H1 (cell line): Measurements from ENCODE around the gene RELL1. TPM values are rescaled to one million over a fixed set of nuclear protein-coding genes. Genes with fewer than 3 reads are reported as not detected.

Experiments
- CTCF ChIA-PET: fragments of 300-600 bp; sonication (Branson Sonifier 250); formaldehyde crosslinking; loops from one replicate; lab custom pipeline; 2021; ENCODE audit not compliant: partially characterized antibody; lab: Charles Lee
- POLR2A ChIA-PET: fragments of 300-600 bp; sonication (Branson Sonifier 250); formaldehyde crosslinking; loops from one replicate; lab custom pipeline; 2021; ENCODE audit warnings: inconsistent platforms; ENCODE audit not compliant: partially characterized antibody; lab: Charles Lee
- DNase-seq, 2 experiments: peaks; one replicate each; pipeline versions ENCODE4 v3.0.0 to v3.0.0-alpha.2; 2010 to 2022; ENCODE audit warnings: low spot score in 2 of 2, low read depth in 1 of 2, mixed read lengths in 1 of 2
- FAIRE-seq: peaks from 2 replicates; lab custom pipeline; 2011; peaks lifted over from hg19 to GRCh38; lab: Jason Lieb, UNC
- H2AFZ ChIP-seq: 2 replicates; pipeline ENCODE4 v1.8.1; 2012; ENCODE audit warnings: low read length, inconsistent platforms
- H2AK5ac ChIP-seq: 2 replicates; pipeline ENCODE4 v1.6.1; 2013; ENCODE audit warnings: low read depth, low read length
- H2BK120ac ChIP-seq: replicated peaks from 2 replicates; pipeline ENCODE3; 2013; ENCODE audit warnings: low read depth, low read length, inconsistent platforms
- H2BK12ac ChIP-seq: 2 replicates; pipeline ENCODE4 v1.6.1; 2013; ENCODE audit warnings: low read depth, low read length
- H2BK15ac ChIP-seq: 2 replicates; pipeline ENCODE4 v1.6.1; 2013; ENCODE audit warnings: low read length
- H2BK20ac ChIP-seq: 2 replicates; pipeline ENCODE4 v1.6.1; 2013; ENCODE audit warnings: low read length
- H2BK5ac ChIP-seq: 2 replicates; pipeline ENCODE4 v1.6.1; 2013; ENCODE audit warnings: low read depth, low read length
- H3K14ac ChIP-seq: 2 replicates; pipeline ENCODE4 v1.6.1; 2013; ENCODE audit warnings: inconsistent platforms; ENCODE audit not compliant: insufficient read length
- H3K18ac ChIP-seq: 2 replicates; pipeline ENCODE4 v1.6.1; 2013; ENCODE audit warnings: low read length; ENCODE audit errors: extremely low read depth
- H3K23ac ChIP-seq: 2 replicates; pipeline ENCODE4 v1.6.1; 2013; ENCODE audit warnings: inconsistent platforms; ENCODE audit not compliant: insufficient read length
- H3K23me2 ChIP-seq: 2 replicates; pipeline ENCODE4 v1.6.1; 2013; ENCODE audit warnings: low read depth, low read length
- H3K27ac ChIP-seq: 2 replicates; pipeline ENCODE4 v1.6.1; 2011; ENCODE audit warnings: low read depth, low read length, inconsistent platforms
- H3K27me3 ChIP-seq, 4 experiments: replicated peaks in 1 of 4; 1 replicate in 1 of 4; 2 replicates in 3 of 4; pipeline versions ENCODE4 v1.6.1 to v1.8.1; 2011 to 2013; ENCODE audit warnings: low read length in 3 of 4, mild to moderate bottlenecking in 3 of 4, inconsistent platforms in 2 of 4, mixed read lengths in 2 of 4, moderate library complexity in 1 of 4; ENCODE audit not compliant: control insufficient read depth in 3 of 4, insufficient read depth in 3 of 4; ENCODE audit errors: extremely low read depth in 1 of 4
- H3K36me3 ChIP-seq, 4 experiments: 2 replicates each; pipeline versions ENCODE4 v1.6.1 to v1.8.1; 2011 to 2013; ENCODE audit warnings: mild to moderate bottlenecking in 4 of 4, low read length in 3 of 4, moderate library complexity in 2 of 4, control low read depth in 1 of 4, inconsistent platforms in 1 of 4; ENCODE audit not compliant: insufficient read depth in 4 of 4, control insufficient read depth in 2 of 4
- H3K4ac ChIP-seq: replicated peaks from 2 replicates; pipeline ENCODE3; 2013; ENCODE audit warnings: low read length, low read depth, mixed read lengths, inconsistent platforms; ENCODE audit not compliant: insufficient read length
- H3K4me1 ChIP-seq, 4 experiments: replicated peaks in 1 of 4; 1 replicate in 1 of 4; 2 replicates in 3 of 4; pipeline versions ENCODE4 v1.6.1 to v1.8.1; 2011 to 2013; ENCODE audit warnings: low read length in 3 of 4, inconsistent platforms in 2 of 4, mixed read lengths in 1 of 4; ENCODE audit not compliant: insufficient read depth in 4 of 4, control insufficient read depth in 3 of 4
- H3K4me2 ChIP-seq, 2 experiments: 2 replicates each; pipeline versions ENCODE4 v1.6.1 to v1.8.1; 2011 to 2013; ENCODE audit warnings: low read depth in 2 of 2, low read length in 2 of 2, control low read depth in 1 of 2, inconsistent platforms in 1 of 2, mild to moderate bottlenecking in 1 of 2; ENCODE audit not compliant: insufficient read depth in 1 of 2
- H3K4me3 ChIP-seq, 4 experiments: fragments of 200-600, 300-600 bp in 1 of 4; sonication (generic), shearing (Covaris generic), sonication (Bioruptor Twin) in 1 of 4; 2 replicates each; pipeline versions ENCODE4 v1.5.1 to v1.8.1; 2011 to 2016; ENCODE audit warnings: low read length in 4 of 4, low read depth in 3 of 4, control low read depth in 2 of 4, inconsistent platforms in 2 of 4, mild to moderate bottlenecking in 2 of 4, mixed read lengths in 1 of 4, moderate library complexity in 1 of 4; ENCODE audit not compliant: insufficient read depth in 2 of 4; ENCODE audit errors: extremely low read depth in 1 of 4
- H3K56ac ChIP-seq: replicated peaks from 2 replicates; pipeline ENCODE3; 2013; ENCODE audit warnings: low read depth, mild to moderate bottlenecking, mixed read lengths, low read length, inconsistent platforms; ENCODE audit not compliant: insufficient read length
- H3K79me1 ChIP-seq: 2 replicates; pipeline ENCODE4 v1.6.1; 2013; ENCODE audit warnings: low read depth, low read length, control low read depth
- H3K79me2 ChIP-seq, 2 experiments: 2 replicates each; pipeline versions ENCODE4 v1.6.1 to v1.8.1; 2012 to 2013; ENCODE audit warnings: low read length in 2 of 2, mild to moderate bottlenecking in 2 of 2, inconsistent platforms in 1 of 2; ENCODE audit not compliant: insufficient read depth in 2 of 2, control insufficient read depth in 1 of 2
- H3K9ac ChIP-seq, 4 experiments: replicated peaks in 1 of 4; 1 replicate in 1 of 4; 2 replicates in 3 of 4; pipeline versions ENCODE4 v1.6.1 to v1.8.1; 2011 to 2013; ENCODE audit warnings: low read depth in 3 of 4, low read length in 3 of 4, control low read depth in 2 of 4, mild to moderate bottlenecking in 2 of 4, moderate library complexity in 2 of 4, inconsistent platforms in 1 of 4; ENCODE audit errors: extremely low read depth in 1 of 4
- H3K9me3 ChIP-seq, 2 experiments: 2 replicates each; pipeline versions ENCODE4 v1.6.1 to v1.8.1; 2012 to 2013; ENCODE audit warnings: mild to moderate bottlenecking in 2 of 2, moderate library complexity in 2 of 2, control low read depth in 1 of 2, inconsistent platforms in 1 of 2, low read depth in 1 of 2, low read length in 1 of 2, mixed read lengths in 1 of 2; ENCODE audit not compliant: insufficient read depth in 2 of 2
- H4K20me1 ChIP-seq, 2 experiments: replicated peaks in 1 of 2; 2 replicates each; pipeline versions ENCODE3 to v1.8.1; 2011 to 2013; ENCODE audit warnings: inconsistent platforms in 2 of 2, low read length in 2 of 2, mild to moderate bottlenecking in 1 of 2; ENCODE audit not compliant: insufficient read depth in 2 of 2, control insufficient read depth in 1 of 2
- H4K5ac ChIP-seq: 2 replicates; pipeline ENCODE4 v1.6.1; 2013; ENCODE audit warnings: low read length, low read depth, mixed read lengths, inconsistent platforms; ENCODE audit not compliant: insufficient read length
- H4K8ac ChIP-seq: 2 replicates; pipeline ENCODE4 v1.8.0; 2013; ENCODE audit warnings: mild to moderate bottlenecking, moderate library complexity, low read length, inconsistent platforms; ENCODE audit not compliant: insufficient read depth; ENCODE audit errors: extremely low read depth
- H4K91ac ChIP-seq: replicated peaks from 2 replicates; pipeline ENCODE3; 2013; ENCODE audit warnings: low read length, mixed read lengths, inconsistent platforms; ENCODE audit not compliant: insufficient read length
- CBX8 ChIP-seq: fragments of 300-800, 300-1000 bp; sonication (generic); IDR thresholded peaks from 2 replicates; pipeline ENCODE4 v1.7.1; 2016; ENCODE audit warnings: low read depth, low read length, borderline replicate concordance
- CEBPB ChIP-seq: IDR thresholded peaks from 2 replicates; pipeline ENCODE4 v1.6.1; 2012; ENCODE audit warnings: low read depth, low read length
- CTCF ChIP-seq, 3 experiments: IDR thresholded peaks; 1 replicate in 2 of 3; 2 replicates in 1 of 3; pipeline versions ENCODE4 v1.5.1 to v1.6.1; 2011; ENCODE audit warnings: low read length in 3 of 3, mild to moderate bottlenecking in 3 of 3, inconsistent platforms in 2 of 3, low read depth in 1 of 3, moderate library complexity in 1 of 3; ENCODE audit not compliant: insufficient read depth in 1 of 3; ENCODE audit errors: control extremely low read depth in 1 of 3
- KDM4A ChIP-seq: IDR thresholded peaks from one replicate; pipeline ENCODE4 v1.7.1; 2012; ENCODE audit warnings: low read depth, mild to moderate bottlenecking, moderate library complexity, low read length, inconsistent platforms; ENCODE audit not compliant: severe bottlenecking
- MAX ChIP-seq: IDR thresholded peaks from 2 replicates; pipeline ENCODE4 v1.6.1; 2012; ENCODE audit warnings: inconsistent platforms
- RBBP5 ChIP-seq: IDR thresholded peaks from 2 replicates; pipeline ENCODE4 v1.7.1; 2012; ENCODE audit warnings: low read depth, mild to moderate bottlenecking, inconsistent platforms, low read length, moderate library complexity, borderline replicate concordance
- SAP30 ChIP-seq: fragments of 300-600 bp; sonication (generic); IDR thresholded peaks from 2 replicates; pipeline ENCODE4 v1.7.1; 2012; ENCODE audit warnings: low read length, moderate library complexity, mild to moderate bottlenecking, inconsistent platforms; ENCODE audit not compliant: insufficient read depth, insufficient replicate concordance
- SIN3A ChIP-seq, 2 experiments: IDR thresholded peaks in 1 of 2; conservative IDR thresholded peaks in 1 of 2; 2 replicates each; pipeline ENCODE4 v1.6.1; 2011 to 2012; ENCODE audit warnings: low read length in 2 of 2, improper control_type of control experiment in 1 of 2, low read depth in 1 of 2, mild to moderate bottlenecking in 1 of 2
- SP1 ChIP-seq: IDR thresholded peaks from 2 replicates; pipeline ENCODE4 v1.6.1; 2011; ENCODE audit warnings: low read depth, low read length
- SUZ12 ChIP-seq: fragments of 200-600 bp; sonication (generic); IDR thresholded peaks from 2 replicates; pipeline ENCODE4 v1.6.1; 2012; ENCODE audit warnings: mild to moderate bottlenecking, inconsistent platforms, low read length, moderate library complexity, mixed read lengths
- TBP ChIP-seq: IDR thresholded peaks from 2 replicates; pipeline ENCODE4 v1.6.1; 2011; ENCODE audit warnings: low read depth, low read length, improper control_type of control experiment
- WGBS, 2 experiments: shearing (Covaris generic) in 1 of 2; methylation state at CpG; one replicate each; pipeline versions ENCODE4 v1.1.6 to v1.1.7; 2013 to 2015; ENCODE audit warnings: low lambda C conversion rate in 2 of 2, mixed read lengths in 2 of 2, inconsistent platforms in 1 of 2, low coverage in 1 of 2, missing lambda C conversion rate in 1 of 2; ENCODE audit not compliant: insufficient replicate concordance in 2 of 2, insufficient coverage in 1 of 2, insufficient read length in 1 of 2; ENCODE audit errors: extremely low coverage in 1 of 2, missing lambda C conversion rate in 1 of 2; 5-methylcytosine and 5-hydroxymethylcytosine counted together
- polyA plus RNA-seq, 7 experiments: library from polyadenylated mRNA; depleted of rRNA in 3 of 7; stranded (reverse) in 5 of 7; unstranded in 2 of 7; fragments of >200 nt in 5 of 7; fragments of 200-250 nt in 2 of 7; gene quantifications; 1 replicate in 5 of 7; 2 replicates in 1 of 7; 4 replicates in 1 of 7; pipeline versions ENCODE4 v1.2.1 to v1.2.3, GENCODE V29; 2011 to 2013; ENCODE audit warnings: missing spikeins in 2 of 7, mixed read lengths in 2 of 7
- total RNA-seq: library from RNA; stranded (reverse); fragmentation: NEBNext Ultra II Directional; extraction: Animal tissue kit (Norgen Biotek cat#: 25700); gene quantifications from 2 replicates; pipeline ENCODE4 v1.2.1, GENCODE V29; 2021

RELL1 gene
- total and polyA plus RNA-seq, 2 of the 8 experiments (the other 6 are each of a cell fraction or from before 2014, with no cell fraction given), result 2.1 to 14.1 TPM

GRCh38 chr4:37604461-37604860 is 81.7 kb downstream of the RELL1 start:
- Histone ChIP-seq H2BK15ac (no peak overlapping the region), H3K23ac (no peak overlapping the region), H3K9ac (no peak overlapping the region), H2BK20ac (no peak overlapping the region), H3K9me3 (no peaks in the 10 kb centered on the region), H3K4me1 (peaks cover 0 to 3% (median 1%) of the 10 kb centered on the region in 4 experiments; a peak in 3 of 7 replicates), H3K79me2 (no peaks in the 10 kb centered on the region), H2AFZ (no peak overlapping the region), H4K20me1 (no peaks in the 10 kb centered on the region), H3K27ac (no peak overlapping the region), H4K5ac (no peak overlapping the region), H2AK5ac (no peak overlapping the region), H3K27me3 (no peaks in the 10 kb centered on the region; a peak in 1 of 7 replicates), H3K79me1 (no peaks in the 10 kb centered on the region), H2BK120ac (no peak overlapping the region), H3K14ac (no peak overlapping the region), H2BK5ac (no peak overlapping the region), H3K4me2 (no peak overlapping the region), H4K91ac (no peak overlapping the region), H3K36me3 (no peaks in the 10 kb centered on the region), H3K4ac (no peak overlapping the region), H3K18ac (no peak overlapping the region), H3K4me3 (no peak overlapping the region), H2BK12ac (no peak overlapping the region), H3K56ac (no peak overlapping the region), H3K23me2 (peaks cover 4% of the 10 kb centered on the region; the same call in 1 of the 2 replicates), H4K8ac (no peak overlapping the region)
- no peak for DNase-seq
- 97% methylated on average over 4 of the region's 4 CpGs; no CpG with 5 or more reads in 1 of the 2 experiments for WGBS, 2 experiments
- no peak for FAIRE-seq
- ChIA-PET CTCF (interaction anchor here (0.7 to 5.4 kb wide), 14 partner anchors 13 to 196 kb away, joined by 3 to 60 read pairs (median 3); a partner anchor contains a TSS), POLR2A (no interaction called here)
- TF ChIP-seq CEBPB (no peak), CBX8 (no peak), MAX (no peak), SAP30 (no peak), SIN3A (conservative IDR thresholded peaks at IDR 0.05 in 1 of 2, IDR thresholded peaks at IDR 0.05 in 1 of 2; ENCODE audit: low read depth in 1 of 2, low read length in 2 of 2) (no peak), TBP (no peak), SUZ12 (no peak), RBBP5 (no peak), KDM4A (no peak), CTCF (IDR thresholded peaks at IDR 0.05; ENCODE audit: control extremely low read depth in 1 of 3, insufficient read depth in 1 of 3, low read depth in 1 of 3, low read length in 3 of 3) (no peak), SP1 (no peak)
